WTC11 (cell line): ENCODE data around the gene ARL15. TPM values are rescaled to one million over a fixed set of nuclear protein-coding genes. Genes with fewer than 3 reads are reported as not detected.

Experiments
- ATAC-seq: fragments of 200-7000 bp; cut with Tn5 transposase; 2 replicates; pipeline ENCODE4 v1.10.0; 2021; ENCODE audit warnings: mild to moderate bottlenecking, moderate library complexity
- CTCF ChIA-PET: fragments of 300-600 bp; sonication (Branson Sonifier 250); formaldehyde crosslinking; loops from one replicate; lab custom pipeline; 2021; ENCODE audit warnings: antibody characterized with exemption; lab: Charles Lee
- POLR2A ChIA-PET: fragments of 350-600 bp; sonication (Branson Sonifier 250); formaldehyde crosslinking; loops from one replicate; lab custom pipeline; 2021; ENCODE audit warnings: antibody characterized with exemption; lab: Charles Lee
- DNase-seq: peaks from one replicate; pipeline ENCODE4 v3.0.0; 2021; ENCODE audit warnings: low spot score
- H3K27ac Mint-ChIP-seq: 2 replicates; pipeline ENCODE4 v1.8.0; 2021; ENCODE audit warnings: mixed read lengths
- H3K27me3 Mint-ChIP-seq: 2 replicates; pipeline ENCODE4 v1.8.0; 2021; ENCODE audit warnings: low read depth, mild to moderate bottlenecking, moderate library complexity, mixed read lengths
- H3K36me3 Mint-ChIP-seq: 2 replicates; pipeline ENCODE4 v1.8.0; 2021; ENCODE audit warnings: mixed read lengths
- H3K4me1 Mint-ChIP-seq: 2 replicates; pipeline ENCODE4 v1.8.0; 2022; ENCODE audit warnings: mixed read lengths
- H3K4me3 Mint-ChIP-seq: 2 replicates; pipeline ENCODE4 v1.8.0; 2021; ENCODE audit warnings: mild to moderate bottlenecking, moderate library complexity, mixed read lengths
- H3K9me3 Mint-ChIP-seq: 2 replicates; pipeline ENCODE4 v1.8.0; 2021; ENCODE audit warnings: mixed read lengths
- ATF1 ChIP-seq: sonication (generic); formaldehyde crosslinking; IDR thresholded peaks from 2 replicates; pipeline ENCODE4 v1.8.1; 2023; ENCODE audit warnings: mild to moderate bottlenecking, moderate library complexity, missing genetic modification reagents
- ELF4 ChIP-seq: sonication (generic); formaldehyde crosslinking; IDR thresholded peaks from 2 replicates; pipeline ENCODE4 v1.8.1; 2022; ENCODE audit warnings: low read depth, mild to moderate bottlenecking, moderate library complexity, missing genetic modification reagents
- ESRRA ChIP-seq: sonication (generic); formaldehyde crosslinking; IDR thresholded peaks from 2 replicates; pipeline ENCODE4 v1.8.1; 2022; ENCODE audit warnings: mild to moderate bottlenecking, missing genetic modification reagents, borderline replicate concordance
- KAT7 ChIP-seq: sonication (generic); formaldehyde crosslinking; IDR thresholded peaks from 2 replicates; pipeline ENCODE4 v1.8.1; 2023; ENCODE audit warnings: missing genetic modification reagents, mild to moderate bottlenecking, borderline replicate concordance
- MYBL2 ChIP-seq: sonication (generic); formaldehyde crosslinking; IDR thresholded peaks from 2 replicates; pipeline ENCODE4 v1.8.1; 2023; ENCODE audit warnings: mild to moderate bottlenecking, moderate library complexity, missing genetic modification reagents
- PRRX2 ChIP-seq: fragments of 250-450 bp; sonication (Bioruptor Pico); IDR thresholded peaks from 2 replicates; pipeline ENCODE4 v1.8.0; 2021; ENCODE audit warnings: mild to moderate bottlenecking
- RORB ChIP-seq: fragments of 250-450 bp; sonication (Bioruptor Pico); IDR thresholded peaks from 2 replicates; pipeline ENCODE4 v1.9.0; 2021; ENCODE audit warnings: mild to moderate bottlenecking
- SMAD3 ChIP-seq: sonication (generic); formaldehyde crosslinking; IDR thresholded peaks from 2 replicates; pipeline ENCODE4 v1.8.0; 2022; ENCODE audit warnings: missing genetic modification reagents, mild to moderate bottlenecking, borderline replicate concordance
- SMAD4 ChIP-seq: sonication (generic); formaldehyde crosslinking; IDR thresholded peaks from 2 replicates; pipeline ENCODE4 v1.8.0; 2022; ENCODE audit warnings: mild to moderate bottlenecking, missing genetic modification reagents
- SOX15 ChIP-seq: fragments of 250-450 bp; sonication (Bioruptor Pico); IDR thresholded peaks from 2 replicates; pipeline ENCODE4 v1.9.0; 2021; ENCODE audit warnings: mild to moderate bottlenecking
- TEAD1 ChIP-seq: sonication (generic); formaldehyde crosslinking; IDR thresholded peaks from 2 replicates; pipeline ENCODE4 v1.8.0; 2022; ENCODE audit warnings: mild to moderate bottlenecking, missing genetic modification reagents
- ZBTB43 ChIP-seq: sonication (generic); formaldehyde crosslinking; IDR thresholded peaks from 2 replicates; pipeline ENCODE4 v1.8.1; 2023; ENCODE audit warnings: mild to moderate bottlenecking, missing genetic modification reagents
- ZNF121 ChIP-seq: sonication (generic); formaldehyde crosslinking; IDR thresholded peaks from 2 replicates; pipeline ENCODE4 v1.8.0; 2023; ENCODE audit warnings: missing genetic modification reagents
- ZNF281 ChIP-seq: sonication (generic); formaldehyde crosslinking; IDR thresholded peaks from 2 replicates; pipeline ENCODE4 v1.8.0; 2023; ENCODE audit warnings: mild to moderate bottlenecking, missing genetic modification reagents
- ZNF416 ChIP-seq: fragments of 250-450 bp; sonication (Bioruptor Pico); IDR thresholded peaks from 2 replicates; pipeline ENCODE4 v1.9.0; 2021; ENCODE audit warnings: mild to moderate bottlenecking, inconsistent platforms
- ZNF423 ChIP-seq: fragments of 250-450 bp; sonication (Bioruptor Pico); IDR thresholded peaks from 2 replicates; pipeline ENCODE4 v2.1.2; 2022; ENCODE audit warnings: mild to moderate bottlenecking, moderate library complexity
- ZSCAN18 ChIP-seq: fragments of 250-450 bp; sonication (Bioruptor Pico); IDR thresholded peaks from 2 replicates; pipeline ENCODE4 v2.1.2; 2022; ENCODE audit warnings: mild to moderate bottlenecking, moderate library complexity
- total RNA-seq: library from RNA; stranded (reverse); gene quantifications from 3 replicates; pipeline ENCODE4 v1.2.3, GENCODE V29; 2021
- TF ChIP-seq, protein P1 (sequence below): sonication (generic); formaldehyde crosslinking; IDR thresholded peaks from 2 replicates; pipeline ENCODE4 v1.8.1; 2022; ENCODE audit warnings: missing genetic modification reagents, borderline replicate concordance
- TF ChIP-seq, protein P2 (sequence below): sonication (generic); formaldehyde crosslinking; IDR thresholded peaks from 2 replicates; pipeline ENCODE4 v1.8.0; 2022; ENCODE audit warnings: mild to moderate bottlenecking, missing genetic modification reagents
- TF ChIP-seq, protein P3 (sequence below): sonication (generic); formaldehyde crosslinking; conservative IDR thresholded peaks from 2 replicates; pipeline ENCODE4 v1.8.1; 2022; ENCODE audit warnings: mild to moderate bottlenecking, missing genetic modification reagents
- TF ChIP-seq, protein P4 (sequence below): fragments of 250-450 bp; sonication (Bioruptor Pico); IDR thresholded peaks from 2 replicates; pipeline ENCODE4 v1.8.0; 2021; ENCODE audit warnings: mild to moderate bottlenecking
- TF ChIP-seq, protein P5 (sequence below): sonication (generic); formaldehyde crosslinking; IDR thresholded peaks from 2 replicates; pipeline ENCODE4 v1.8.1; 2023; ENCODE audit warnings: mild to moderate bottlenecking, missing genetic modification reagents, moderate library complexity
- TF ChIP-seq, protein P6 (sequence below): sonication (generic); formaldehyde crosslinking; IDR thresholded peaks from 2 replicates; pipeline ENCODE4 v1.8.1; 2023; ENCODE audit warnings: mild to moderate bottlenecking, moderate library complexity, missing genetic modification reagents

The ARL15 gene
- total RNA-seq, 1 experiment from 2014 or later: 20.1 TPM

- Mint-ChIP-seq H3K27ac (no peak overlapping the region), H3K4me1 (peaks cover 45% of the 10 kb centered on the region), H3K4me3 (no peak overlapping the region), H3K36me3 (no peaks in the 10 kb centered on the region), H3K27me3 (no peaks in the 10 kb centered on the region), H3K9me3 (no peaks in the 10 kb centered on the region)
- ATAC-seq (peak; percentile 58), DNase-seq (no peak)
- ChIA-PET POLR2A (no interaction called here), CTCF (no interaction called here)
- TF ChIP-seq ESRRA (CRISPR knock-in tag) (no peak), ZSCAN18 (CRISPR knock-in tag) (no peak), KAT7 (CRISPR knock-in tag) (no peak), ZNF281 (CRISPR knock-in tag) (no peak), SMAD4 (CRISPR knock-in tag) (no peak), ATF1 (CRISPR knock-in tag) (no peak)
- TF ChIP-seq, protein P1, sequence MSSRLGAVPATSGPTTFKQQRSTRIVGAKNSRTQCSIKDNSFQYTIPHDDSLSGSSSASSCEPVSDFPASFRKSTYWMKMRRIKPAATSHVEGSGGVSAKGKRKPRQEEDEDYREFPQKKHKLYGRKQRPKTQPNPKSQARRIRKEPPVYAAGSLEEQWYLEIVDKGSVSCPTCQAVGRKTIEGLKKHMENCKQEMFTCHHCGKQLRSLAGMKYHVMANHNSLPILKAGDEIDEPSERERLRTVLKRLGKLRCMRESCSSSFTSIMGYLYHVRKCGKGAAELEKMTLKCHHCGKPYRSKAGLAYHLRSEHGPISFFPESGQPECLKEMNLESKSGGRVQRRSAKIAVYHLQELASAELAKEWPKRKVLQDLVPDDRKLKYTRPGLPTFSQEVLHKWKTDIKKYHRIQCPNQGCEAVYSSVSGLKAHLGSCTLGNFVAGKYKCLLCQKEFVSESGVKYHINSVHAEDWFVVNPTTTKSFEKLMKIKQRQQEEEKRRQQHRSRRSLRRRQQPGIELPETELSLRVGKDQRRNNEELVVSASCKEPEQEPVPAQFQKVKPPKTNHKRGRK (CRISPR knock-in tag): no peak
- TF ChIP-seq, protein P2, sequence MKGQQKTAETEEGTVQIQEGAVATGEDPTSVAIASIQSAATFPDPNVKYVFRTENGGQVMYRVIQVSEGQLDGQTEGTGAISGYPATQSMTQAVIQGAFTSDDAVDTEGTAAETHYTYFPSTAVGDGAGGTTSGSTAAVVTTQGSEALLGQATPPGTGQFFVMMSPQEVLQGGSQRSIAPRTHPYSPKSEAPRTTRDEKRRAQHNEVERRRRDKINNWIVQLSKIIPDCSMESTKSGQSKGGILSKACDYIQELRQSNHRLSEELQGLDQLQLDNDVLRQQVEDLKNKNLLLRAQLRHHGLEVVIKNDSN (CRISPR knock-in tag): no peak
- TF ChIP-seq, protein P3, sequence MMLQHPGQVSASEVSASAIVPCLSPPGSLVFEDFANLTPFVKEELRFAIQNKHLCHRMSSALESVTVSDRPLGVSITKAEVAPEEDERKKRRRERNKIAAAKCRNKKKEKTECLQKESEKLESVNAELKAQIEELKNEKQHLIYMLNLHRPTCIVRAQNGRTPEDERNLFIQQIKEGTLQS (CRISPR knock-in tag): no peak
- TF ChIP-seq, protein P4, sequence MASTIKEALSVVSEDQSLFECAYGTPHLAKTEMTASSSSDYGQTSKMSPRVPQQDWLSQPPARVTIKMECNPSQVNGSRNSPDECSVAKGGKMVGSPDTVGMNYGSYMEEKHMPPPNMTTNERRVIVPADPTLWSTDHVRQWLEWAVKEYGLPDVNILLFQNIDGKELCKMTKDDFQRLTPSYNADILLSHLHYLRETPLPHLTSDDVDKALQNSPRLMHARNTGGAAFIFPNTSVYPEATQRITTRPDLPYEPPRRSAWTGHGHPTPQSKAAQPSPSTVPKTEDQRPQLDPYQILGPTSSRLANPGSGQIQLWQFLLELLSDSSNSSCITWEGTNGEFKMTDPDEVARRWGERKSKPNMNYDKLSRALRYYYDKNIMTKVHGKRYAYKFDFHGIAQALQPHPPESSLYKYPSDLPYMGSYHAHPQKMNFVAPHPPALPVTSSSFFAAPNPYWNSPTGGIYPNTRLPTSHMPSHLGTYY: no peak
Observed at GRCh38 chr5:54093081-54093492, 217.3 kb downstream of the ARL15 start.

GRCh38 chr5:54091307-54092130 is 218.9 kb downstream of the ARL15 start:
- Mint-ChIP-seq H3K27ac (peak overlapping the region; percentile 55; the same call in 1 of the 2 replicates), H3K27me3 (no peaks in the 10 kb centered on the region), H3K4me3 (no peak overlapping the region), H3K36me3 (no peaks in the 10 kb centered on the region), H3K9me3 (no peaks in the 10 kb centered on the region), H3K4me1 (peaks cover 48% of the 10 kb centered on the region)
- DNase-seq (no peak), ATAC-seq (no peak)
- CTCF ChIA-PET: no interaction called here
- POLR2A ChIA-PET: no interaction called here
- no peak for TF ChIP-seq SMAD4 (CRISPR knock-in tag)
- no peak for TF ChIP-seq ELF4 (CRISPR knock-in tag)
- no peak for TF ChIP-seq ZNF416 (CRISPR knock-in tag)
- TF ChIP-seq TEAD1: no peak
- TF ChIP-seq SMAD3: no peak
- TF ChIP-seq MYBL2 (CRISPR knock-in tag): no peak
- no peak for TF ChIP-seq ZNF423 (CRISPR knock-in tag)
- TF ChIP-seq PRRX2 (CRISPR knock-in tag): no peak
- TF ChIP-seq RORB (CRISPR knock-in tag): no peak
- TF ChIP-seq, protein P5, sequence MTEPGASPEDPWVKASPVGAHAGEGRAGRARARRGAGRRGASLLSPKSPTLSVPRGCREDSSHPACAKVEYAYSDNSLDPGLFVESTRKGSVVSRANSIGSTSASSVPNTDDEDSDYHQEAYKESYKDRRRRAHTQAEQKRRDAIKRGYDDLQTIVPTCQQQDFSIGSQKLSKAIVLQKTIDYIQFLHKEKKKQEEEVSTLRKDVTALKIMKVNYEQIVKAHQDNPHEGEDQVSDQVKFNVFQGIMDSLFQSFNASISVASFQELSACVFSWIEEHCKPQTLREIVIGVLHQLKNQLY (CRISPR knock-in tag): no peak
- no peak for TF ChIP-seq ZBTB43
- TF ChIP-seq ZNF121 (CRISPR knock-in tag): no peak
- TF ChIP-seq SOX15: no peak
- TF ChIP-seq, protein P6, sequence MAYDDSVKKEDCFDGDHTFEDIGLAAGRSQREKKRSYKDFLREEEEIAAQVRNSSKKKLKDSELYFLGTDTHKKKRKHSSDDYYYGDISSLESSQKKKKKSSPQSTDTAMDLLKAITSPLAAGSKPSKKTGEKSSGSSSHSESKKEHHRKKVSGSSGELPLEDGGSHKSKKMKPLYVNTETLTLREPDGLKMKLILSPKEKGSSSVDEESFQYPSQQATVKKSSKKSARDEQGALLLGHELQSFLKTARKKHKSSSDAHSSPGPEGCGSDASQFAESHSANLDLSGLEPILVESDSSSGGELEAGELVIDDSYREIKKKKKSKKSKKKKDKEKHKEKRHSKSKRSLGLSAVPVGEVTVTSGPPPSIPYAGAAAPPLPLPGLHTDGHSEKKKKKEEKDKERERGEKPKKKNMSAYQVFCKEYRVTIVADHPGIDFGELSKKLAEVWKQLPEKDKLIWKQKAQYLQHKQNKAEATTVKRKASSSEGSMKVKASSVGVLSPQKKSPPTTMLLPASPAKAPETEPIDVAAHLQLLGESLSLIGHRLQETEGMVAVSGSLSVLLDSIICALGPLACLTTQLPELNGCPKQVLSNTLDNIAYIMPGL (CRISPR knock-in tag): no peak
